Neutrophil (primary cell): ENCODE measurements around the gene ZNRF3.

Experiments used
- H3K27ac ChIP-seq: fragments of 200-600 bp; sonication (generic); 2 replicates; pipeline ENCODE4 v1.5.1; 2016; ENCODE audit warnings: mild to moderate bottlenecking, moderate library complexity
- H3K27me3 ChIP-seq: fragments of 200-600 bp; sonication (generic); 2 replicates; pipeline ENCODE4 v1.6.0; 2016; ENCODE audit warnings: mild to moderate bottlenecking
- H3K36me3 ChIP-seq: fragments of 200-600 bp; sonication (generic); 2 replicates; pipeline ENCODE4 v1.5.1; 2017
- H3K4me1 ChIP-seq, 2 experiments: fragments of 200-600 bp in 1 of 2; sonication (generic) in 1 of 2; 1 replicate in 1 of 2; 2 replicates in 1 of 2; pipeline versions ENCODE4 v1.5.1 to v1.6.1; 2013 to 2016; ENCODE audit warnings: low read depth in 1 of 2, low read length in 1 of 2, mild to moderate bottlenecking in 1 of 2, moderate library complexity in 1 of 2; ENCODE audit not compliant: control insufficient read depth in 1 of 2, insufficient read depth in 1 of 2
- H3K4me3 ChIP-seq, 2 experiments: fragments of 200-600 bp in 1 of 2; sonication (generic) in 1 of 2; 1 replicate in 1 of 2; 2 replicates in 1 of 2; pipeline ENCODE4 v1.5.1; 2013 to 2016; ENCODE audit warnings: low read depth in 1 of 2, low read length in 1 of 2, mild to moderate bottlenecking in 1 of 2, moderate library complexity in 1 of 2
- H3K9me3 ChIP-seq: fragments of 200-600 bp; sonication (generic); 2 replicates; pipeline ENCODE4 v1.5.1; 2016
- CTCF ChIP-seq: fragments of 200-600 bp; sonication (generic); IDR thresholded peaks from 2 replicates; pipeline ENCODE4 v1.5.1; 2016; ENCODE audit warnings: antibody characterized with exemption

Gene ZNRF3

GRCh38 chr22:29050457-29050856 is 167.1 kb downstream of the ZNRF3 start:
- no peaks in the 10 kb centered on the region for H3K36me3 ChIP-seq
- no peaks in the 10 kb centered on the region for H3K27me3 ChIP-seq
- H3K9me3 ChIP-seq = no peaks in the 10 kb centered on the region
- no peak for TF ChIP-seq CTCF
- H3K27ac ChIP-seq = no peak overlapping the region
- no peak overlapping the region for H3K4me3 ChIP-seq
- H3K4me1 ChIP-seq = no peaks in the 10 kb centered on the region

- Histone ChIP-seq H3K27me3 (peaks cover 4% of the 10 kb centered on the region), H3K36me3 (no peaks in the 10 kb centered on the region), H3K4me3 (no peak overlapping the region), H3K27ac (no peak overlapping the region), H3K9me3 (no peaks in the 10 kb centered on the region), H3K4me1 (no peaks in the 10 kb centered on the region)
- TF ChIP-seq CTCF = no peak
These were observed 169.8 kb downstream of the ZNRF3 start for GRCh38 chr22:29053048-29053702.

GRCh38 chr22:29054251-29054767 is 170.9 kb downstream of the ZNRF3 start:
- no peak overlapping the region for H3K4me3 ChIP-seq
- no peaks in the 10 kb centered on the region for H3K4me1 ChIP-seq
- no peak overlapping the region for H3K27ac ChIP-seq
- H3K9me3 ChIP-seq = no peaks in the 10 kb centered on the region
- peaks cover 14% of the 10 kb centered on the region for H3K27me3 ChIP-seq
- no peaks in the 10 kb centered on the region for H3K36me3 ChIP-seq
- TF ChIP-seq CTCF = no peak

GRCh38 chr22:29055192-29055830 is 171.9 kb downstream of the ZNRF3 start:
- no peak overlapping the region for H3K27ac ChIP-seq
- H3K4me3 ChIP-seq = no peak overlapping the region
- no peaks in the 10 kb centered on the region for H3K4me1 ChIP-seq
- no peaks in the 10 kb centered on the region for H3K36me3 ChIP-seq
- H3K27me3 ChIP-seq = peaks cover 22% of the 10 kb centered on the region
- H3K9me3 ChIP-seq = no peaks in the 10 kb centered on the region
- TF ChIP-seq CTCF = no peak

GRCh38 chr22:29056472-29056871 is 173.1 kb downstream of the ZNRF3 start:
- Histone ChIP-seq H3K36me3 (no peaks in the 10 kb centered on the region), H3K27me3 (peaks cover 34% of the 10 kb centered on the region), H3K4me3 (no peak overlapping the region), H3K4me1 (no peaks in the 10 kb centered on the region), H3K27ac (no peak overlapping the region), H3K9me3 (no peaks in the 10 kb centered on the region)
- no peak for TF ChIP-seq CTCF
